Mesenchymal stem cell (in vitro differentiated cells and primary cell): ENCODE measurements around the gene NLRP6.
A peak's percentile ranks its signal among the peaks of the same experiment; 100 is the strongest.

ENCODE experiments used
- DNase-seq: peaks from one replicate; pipeline ENCODE4 v3.0.0-alpha.2; 2013
- H2AFZ ChIP-seq: one replicate; pipeline ENCODE4 v1.6.1; 2013; ENCODE audit warnings: low read depth, mild to moderate bottlenecking, control low read depth, inconsistent platforms, low read length, moderate library complexity
- H2AK5ac ChIP-seq: 2 replicates; pipeline ENCODE4 v1.6.1; 2013; ENCODE audit warnings: low read length, moderate library complexity, mild to moderate bottlenecking, inconsistent platforms; ENCODE audit not compliant: severe bottlenecking
- H2BK120ac ChIP-seq: one replicate; pipeline ENCODE4 v1.6.1; 2013; ENCODE audit warnings: low read depth, mild to moderate bottlenecking, inconsistent platforms, low read length, moderate library complexity
- H2BK12ac ChIP-seq, 2 experiments: one replicate each; pipeline ENCODE4 v1.6.1; 2013; ENCODE audit warnings: inconsistent platforms in 2 of 2, low read length in 2 of 2, mild to moderate bottlenecking in 2 of 2, moderate library complexity in 2 of 2, control low read depth in 1 of 2
- H2BK15ac ChIP-seq: one replicate; pipeline ENCODE4 v1.6.1; 2013; ENCODE audit warnings: mild to moderate bottlenecking, low read depth, inconsistent platforms; ENCODE audit not compliant: poor library complexity, severe bottlenecking
- H2BK5ac ChIP-seq: 2 replicates; pipeline ENCODE4 v1.6.1; 2013; ENCODE audit warnings: low read depth, mild to moderate bottlenecking, low read length, control low read depth, inconsistent platforms; ENCODE audit not compliant: poor library complexity, severe bottlenecking
- H3K14ac ChIP-seq, 2 experiments: one replicate each; pipeline ENCODE4 v1.6.1; 2013; ENCODE audit warnings: inconsistent platforms in 2 of 2, low read length in 2 of 2, control low read depth in 1 of 2, mild to moderate bottlenecking in 1 of 2, moderate library complexity in 1 of 2
- H3K18ac ChIP-seq, 2 experiments: one replicate each; pipeline ENCODE4 v1.6.1; 2013; ENCODE audit warnings: inconsistent platforms in 2 of 2, low read length in 2 of 2, control low read depth in 1 of 2, low read depth in 1 of 2, mild to moderate bottlenecking in 1 of 2
- H3K23ac ChIP-seq, 2 experiments: one replicate each; pipeline ENCODE4 v1.6.1; 2013; ENCODE audit warnings: inconsistent platforms in 2 of 2, low read length in 2 of 2, mild to moderate bottlenecking in 2 of 2, moderate library complexity in 2 of 2, control low read depth in 1 of 2
- H3K27ac ChIP-seq: 2 replicates; pipeline ENCODE4 v1.5.1; 2013; ENCODE audit warnings: mild to moderate bottlenecking, moderate library complexity, low read length, control low read depth, inconsistent platforms; ENCODE audit not compliant: poor library complexity, severe bottlenecking
- H3K27me3 ChIP-seq, 2 experiments: 2 replicates each; pipeline versions ENCODE4 v1.6.1 to v1.7.0; 2013; ENCODE audit warnings: low read length in 2 of 2, mild to moderate bottlenecking in 2 of 2, moderate library complexity in 2 of 2, control low read depth in 1 of 2, inconsistent platforms in 1 of 2; ENCODE audit not compliant: control insufficient read depth in 1 of 2, insufficient read depth in 1 of 2
- H3K36me3 ChIP-seq, 2 experiments: 2 replicates each; pipeline versions ENCODE4 v1.6.1 to v1.7.0; 2013; ENCODE audit warnings: low read length in 2 of 2, control low read depth in 1 of 2, inconsistent platforms in 1 of 2, low read depth in 1 of 2, mild to moderate bottlenecking in 1 of 2; ENCODE audit not compliant: insufficient read depth in 2 of 2, control insufficient read depth in 1 of 2
- H3K4ac ChIP-seq, 2 experiments: one replicate each; pipeline ENCODE4 v1.6.1; 2013; ENCODE audit warnings: inconsistent platforms in 2 of 2, low read length in 2 of 2, mild to moderate bottlenecking in 2 of 2, moderate library complexity in 2 of 2, control low read depth in 1 of 2, low read depth in 1 of 2
- H3K4me1 ChIP-seq: 2 replicates; pipeline ENCODE4 v1.6.1; 2013; ENCODE audit warnings: low read depth, low read length, control low read depth; ENCODE audit not compliant: control insufficient read depth, insufficient read depth
- H3K4me2 ChIP-seq: 2 replicates; pipeline ENCODE4 v1.6.1; 2013; ENCODE audit warnings: low read length, mild to moderate bottlenecking, inconsistent platforms; ENCODE audit not compliant: poor library complexity, severe bottlenecking
- H3K4me3 ChIP-seq, 2 experiments: 2 replicates each; pipeline versions ENCODE4 v1.5.1 to v1.7.0; 2013; ENCODE audit warnings: low read length in 2 of 2, mild to moderate bottlenecking in 2 of 2, control low read depth in 1 of 2, low read depth in 1 of 2; ENCODE audit not compliant: insufficient read depth in 1 of 2
- H3K79me1 ChIP-seq: replicated peaks from 2 replicates; pipeline ENCODE4 v1.6.1; 2013; ENCODE audit warnings: mild to moderate bottlenecking, control low read depth, low read length, inconsistent platforms; ENCODE audit not compliant: poor library complexity, severe bottlenecking
- H3K9ac ChIP-seq: 2 replicates; pipeline ENCODE4 v1.7.0; 2013; ENCODE audit warnings: mild to moderate bottlenecking, low read length, moderate library complexity
- H3K9me3 ChIP-seq: 2 replicates; pipeline ENCODE4 v1.7.0; 2013; ENCODE audit warnings: mild to moderate bottlenecking, low read length; ENCODE audit not compliant: control insufficient read depth
- H4K8ac ChIP-seq: one replicate; pipeline ENCODE4 v1.6.1; 2013; ENCODE audit warnings: inconsistent platforms, mild to moderate bottlenecking, low read length, moderate library complexity
- H4K91ac ChIP-seq: one replicate; pipeline ENCODE4 v1.6.1; 2013; ENCODE audit warnings: mild to moderate bottlenecking, low read length, inconsistent platforms
- WGBS: methylation state at CpG from one replicate; pipeline ENCODE4 v1.1.7; 2013; ENCODE audit warnings: mixed read lengths; 5-methylcytosine and 5-hydroxymethylcytosine counted together

Gene NLRP6

DNA sequence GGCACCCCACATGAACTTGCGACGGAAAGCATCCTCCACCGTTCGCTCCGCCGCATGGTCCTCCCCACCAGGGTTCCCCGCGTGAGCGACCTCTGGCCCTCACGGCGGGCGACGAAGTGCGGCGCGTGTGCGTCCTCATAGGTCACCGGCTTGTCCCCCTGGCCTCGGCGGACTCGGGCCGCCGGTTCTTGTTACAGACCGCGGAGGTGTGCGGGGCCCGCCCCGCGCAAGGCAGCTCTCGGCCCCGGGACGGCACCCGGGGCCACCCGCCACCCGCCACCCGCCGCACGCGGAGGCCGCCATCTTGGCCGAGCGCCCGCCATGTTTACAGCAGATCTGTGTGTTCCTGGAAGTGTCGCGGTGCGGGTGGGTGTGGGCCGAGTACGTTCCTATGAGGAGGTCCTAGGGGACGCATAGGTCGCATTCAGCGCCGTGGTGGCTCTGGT lies 25.9 kb downstream of the NLRP6 start:
- H4K8ac ChIP-seq = no peak overlapping the region
- H3K4ac ChIP-seq = peak overlapping the region in 1 of 2 experiments; percentile 24
- H3K14ac ChIP-seq = no peak overlapping the region
- peaks cover 2% of the 10 kb centered on the region for H3K79me1 ChIP-seq
- no peak overlapping the region for H3K4me3 ChIP-seq
- no peak for DNase-seq
- peak overlapping the region; percentile 85 for H2AK5ac ChIP-seq
- H3K27ac ChIP-seq = no peak overlapping the region
- no peak overlapping the region for H3K9ac ChIP-seq
- no peak overlapping the region for H2BK15ac ChIP-seq
- WGBS = 97% methylated on average over 52 of the region's 52 CpGs
- no peaks in the 10 kb centered on the region for H3K36me3 ChIP-seq
- no peak overlapping the region for H3K4me2 ChIP-seq
- H3K9me3 ChIP-seq = no peaks in the 10 kb centered on the region
- peak overlapping the region in 1 of 2 experiments; percentile 64 for H3K18ac ChIP-seq
- H3K27me3 ChIP-seq = peaks cover 0 to 18% of the 10 kb centered on the region in 2 experiments
- H3K4me1 ChIP-seq = peaks cover 16% of the 10 kb centered on the region
- H2AFZ ChIP-seq = no peak overlapping the region
- H2BK120ac ChIP-seq = peak overlapping the region; percentile 42
- H2BK5ac ChIP-seq = no peak overlapping the region
- peak overlapping the region; percentile 84 for H4K91ac ChIP-seq
- no peak overlapping the region for H3K23ac ChIP-seq
- H2BK12ac ChIP-seq = no peak overlapping the region

- Histone ChIP-seq H3K9me3 (no peaks in the 10 kb centered on the region), H3K36me3 (no peaks in the 10 kb centered on the region), H3K79me1 (peaks cover 4% of the 10 kb centered on the region), H2BK15ac (no peak overlapping the region), H2AFZ (no peak overlapping the region), H3K23ac (no peak overlapping the region), H3K27ac (no peak overlapping the region), H4K91ac (no peak overlapping the region), H4K8ac (no peak overlapping the region), H3K4me3 (no peak overlapping the region), H2AK5ac (no peak overlapping the region), H3K4me2 (no peak overlapping the region), H3K9ac (no peak overlapping the region), H3K4me1 (peaks cover 19% of the 10 kb centered on the region), H2BK120ac (no peak overlapping the region), H3K14ac (no peak overlapping the region), H3K27me3 (peaks cover 0 to 9% of the 10 kb centered on the region in 2 experiments), H2BK5ac (no peak overlapping the region), H3K4ac (no peak overlapping the region), H3K18ac (peak overlapping the region in 1 of 2 experiments; percentile 19), H2BK12ac (peak overlapping the region in 1 of 2 experiments; percentile 94)
- DNase-seq = peak; percentile 81
- WGBS = 53% methylated on average over 16 of the region's 19 CpGs
Observed at GRCh38 chr11:304915-305843, 27.0 kb downstream of the NLRP6 start.

- no peak overlapping the region for H2BK120ac ChIP-seq
- H2BK12ac ChIP-seq = peak overlapping the region; percentile 89 to 94
- peaks cover 4% of the 10 kb centered on the region for H3K79me1 ChIP-seq
- no peak for DNase-seq
- H2BK5ac ChIP-seq = no peak overlapping the region
- H3K36me3 ChIP-seq = no peaks in the 10 kb centered on the region
- H3K14ac ChIP-seq = no peak overlapping the region
- peaks cover 19% of the 10 kb centered on the region for H3K4me1 ChIP-seq
- H3K18ac ChIP-seq = peak overlapping the region in 1 of 2 experiments; percentile 19
- no peak overlapping the region for H2AFZ ChIP-seq
- no peak overlapping the region for H3K27ac ChIP-seq
- H2AK5ac ChIP-seq = peak overlapping the region; percentile 90
- peak overlapping the region; percentile 73 for H2BK15ac ChIP-seq
- peaks cover 0 to 3% of the 10 kb centered on the region in 2 experiments for H3K27me3 ChIP-seq
- no peak overlapping the region for H3K4me3 ChIP-seq
- no peaks in the 10 kb centered on the region for H3K9me3 ChIP-seq
- peak overlapping the region; percentile 43 for H4K91ac ChIP-seq
- no peak overlapping the region for H3K9ac ChIP-seq
- H3K4ac ChIP-seq = peak overlapping the region in 1 of 2 experiments; percentile 74
- H3K23ac ChIP-seq = no peak overlapping the region
- H4K8ac ChIP-seq = no peak overlapping the region
- 91% methylated on average over 10 of the region's 10 CpGs for WGBS
- H3K4me2 ChIP-seq = no peak overlapping the region
Observed at GRCh38 chr11:305844-306211, 27.6 kb downstream of the NLRP6 start.

DNA sequence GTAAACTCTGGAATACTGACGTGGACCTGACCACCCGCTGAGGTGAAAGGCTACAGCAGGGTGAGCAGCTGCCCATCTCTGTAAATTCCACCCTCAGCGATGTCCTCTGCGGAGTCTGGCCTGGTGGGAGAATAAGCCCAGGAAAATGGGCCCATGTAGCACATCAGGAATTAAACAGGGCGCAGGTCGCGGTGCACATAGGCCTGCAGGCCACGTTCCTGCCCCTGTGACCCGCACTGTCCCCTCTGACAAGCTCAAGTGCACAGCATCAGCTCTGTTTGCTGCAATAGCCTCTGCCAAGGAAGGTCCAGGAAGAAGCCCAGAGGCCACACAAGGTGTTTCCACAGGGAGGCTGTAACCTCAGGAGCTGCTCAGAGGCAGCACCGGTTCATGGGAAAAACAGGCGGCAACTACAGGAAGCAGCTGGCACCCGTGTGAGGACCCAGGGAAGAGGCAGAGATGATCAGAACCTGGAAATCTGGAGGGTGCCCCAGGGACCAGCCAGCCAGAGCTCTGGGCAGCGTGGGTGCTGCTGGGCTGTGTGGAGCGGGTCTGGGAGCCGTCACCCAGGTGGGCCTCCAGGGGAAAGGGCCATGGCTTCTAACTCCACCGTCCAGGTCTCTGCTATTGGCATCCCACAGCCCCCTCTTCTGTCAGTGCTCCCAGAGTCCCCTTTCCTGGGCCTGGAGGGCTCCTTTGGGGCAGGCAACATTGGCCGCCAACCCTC lies 28.6 kb downstream of the NLRP6 start:
- H2BK5ac ChIP-seq = no peak overlapping the region
- H3K9ac ChIP-seq = no peak overlapping the region
- peak overlapping the region; percentile 74 for H4K91ac ChIP-seq
- H3K4me3 ChIP-seq = no peak overlapping the region
- H2BK120ac ChIP-seq = peak overlapping the region; percentile 42
- H3K9me3 ChIP-seq = no peaks in the 10 kb centered on the region
- H3K79me1 ChIP-seq = peaks cover 4% of the 10 kb centered on the region
- H2BK12ac ChIP-seq = peak overlapping the region; percentile 81 to 83
- no peaks in the 10 kb centered on the region for H3K36me3 ChIP-seq
- H2AK5ac ChIP-seq = peak overlapping the region; percentile 1
- 93% methylated on average over 17 of the region's 17 CpGs for whole genome bisulfite sequencing
- peak overlapping the region; percentile 45 to 67 for H3K18ac ChIP-seq
- H3K4me1 ChIP-seq = peaks cover 19% of the 10 kb centered on the region
- H2AFZ ChIP-seq = no peak overlapping the region
- no peak overlapping the region for H3K14ac ChIP-seq
- DNase-seq = no peak
- H3K4me2 ChIP-seq = no peak overlapping the region
- peak overlapping the region; percentile 69 to 74 for H3K4ac ChIP-seq
- H3K23ac ChIP-seq = no peak overlapping the region
- H2BK15ac ChIP-seq = peak overlapping the region; percentile 50
- H3K27ac ChIP-seq = no peak overlapping the region
- no peak overlapping the region for H4K8ac ChIP-seq
- H3K27me3 ChIP-seq = no peaks in the 10 kb centered on the region
